Adrenal gland (tissue), 12 donors: ENCODE results near the gene PPP6R2. TPM values are rescaled to one million over a fixed set of nuclear protein-coding genes. Genes with fewer than 3 reads are reported as not detected.

Experiments used
- DNase-seq, 7 donors: peaks; one replicate each; pipeline ENCODE4 v3.0.0-alpha.2; 2019 to 2020
- H3K27ac ChIP-seq, 5 donors: fragments of 200-600 bp; sonication (generic) in 4 of 5; 1 replicate in 3 of 5; 2 replicates in 2 of 5; pipeline versions ENCODE4 v1.5.1 to v1.8.0; 2016 to 2020; ENCODE audit warnings: mild to moderate bottlenecking in 1 of 5
- H3K27me3 ChIP-seq: fragments of 200-600 bp; 2 replicates; pipeline ENCODE4 v1.8.0; 2021
- H3K36me3 ChIP-seq, 2 donors: fragments of 200-600 bp; replicated peaks in 1 of 2; 1 replicate in 1 of 2; 2 replicates in 1 of 2; pipeline versions ENCODE4 v1.5.1 to v1.8.0; 2018 to 2022
- H3K4me1 ChIP-seq, 2 donors: fragments of 200-600 bp; replicated peaks in 1 of 2; 1 replicate in 1 of 2; 2 replicates in 1 of 2; pipeline versions ENCODE4 v1.5.1 to v1.8.0; 2018 to 2021
- H3K4me3 ChIP-seq, 4 donors: fragments of 200-600 bp; sonication (generic) in 3 of 4; one replicate each; pipeline ENCODE4 v1.5.1; 2016 to 2018
- H3K9me3 ChIP-seq, 3 donors: fragments of 200-600 bp; sonication (generic) in 1 of 3; replicated peaks in 1 of 3; 1 replicate in 2 of 3; 2 replicates in 1 of 3; pipeline versions ENCODE4 v1.5.1 to v1.8.0; 2016 to 2021
- CTCF ChIP-seq, 6 experiments: fragments of 450-650 bp in 4 of 6; fragments of 200-600 bp in 2 of 6; sonication (generic) in 1 of 6; IDR thresholded peaks; 1 replicate in 5 of 6; 2 replicates in 1 of 6; pipeline versions ENCODE4 v1.5.1 to v1.8.0; 2016 to 2021; ENCODE audit warnings: antibody characterized with exemption in 6 of 6, mild to moderate bottlenecking in 2 of 6, moderate library complexity in 1 of 6
- POLR2A ChIP-seq, 2 donors: fragments of 450-650 bp; IDR thresholded peaks; one replicate each; pipeline ENCODE4 v1.6.1; 2017; ENCODE audit warnings: antibody characterized with exemption in 2 of 2, mild to moderate bottlenecking in 2 of 2, moderate library complexity in 1 of 2
- WGBS, 4 donors: extraction: QIAGEN DNeasy Blood & Tissue Kit in 2 of 4; methylation state at CpG; one replicate each; pipeline versions ENCODE4 v1.1.5 to v1.1.7; 2013 to 2017; 5-methylcytosine and 5-hydroxymethylcytosine counted together
- intact Hi-C, 2 donors: fragments of 100-400 bp; cut with DNase I; formaldehyde crosslinking; loops; one replicate each; pipeline versions ENCODE4 v1.14.1 to v1.15.0; 2022 to 2023
- polyA plus RNA-seq, 3 donors: library from polyadenylated mRNA; stranded (reverse); fragments of 200-250 nt in 2 of 3; fragments of 350-450 nt in 1 of 3; fragmentation: Illumina TruSeq in 1 of 3; extraction: RNeasy Lipid Tissue Mini Kit (QIAGEN cat#74804) in 1 of 3; gene quantifications; one replicate each; pipeline ENCODE4 v1.2.3, GENCODE V29; 2013 to 2014
- total RNA-seq, 9 donors: library from RNA; depleted of rRNA in 4 of 9; stranded (reverse); fragments of >200 nt in 4 of 9; fragments of 120-200 nt in 1 of 9; fragmentation: NEBNext Ultra II Directional in 1 of 9; extraction: Animal tissue kit (Norgen Biotek cat#: 25700) in 1 of 9; gene quantifications; one replicate each; pipeline versions ENCODE4 v1.1.0 to v1.2.4, GENCODE V29; 2013 to 2023
- donor health status: healthy with polysubstance abuse.
- donor health status: Bipolar disorder and iron deficiency.
- donor health status: DM: yes; HTN: yes; CAD: no.
- donor health status: DM: no; HTN: no; CAD: no.
- donor health status: DM: no; HTN: no; CAD: no.
- donor health status: DM: yes; HTN: yes; CAD: no.

The PPP6R2 gene
- total and polyA plus RNA-seq, 12 donors, result 19.6 to 129 (median 73.0) TPM

- peaks cover 0 to 74% of the 10 kb centered on the region in 2 donors for H3K36me3 ChIP-seq
- no peak overlapping the region for H3K27ac ChIP-seq
- 90 to 95% (median 93%) methylated on average over 2 to 11 of the region's 11 CpGs; no CpG with 5 or more reads in 1 of the 4 donors for WGBS, 4 donors
- no peak for DNase-seq
- H3K27me3 ChIP-seq, result no peaks in the 10 kb centered on the region
- H3K4me1 ChIP-seq, result no peaks in the 10 kb centered on the region
- TF ChIP-seq POLR2A (IDR thresholded peaks at IDR 0.05) (no peak), CTCF (IDR thresholded peaks at IDR 0.05) (no peak)
- H3K9me3 ChIP-seq, result no peaks in the 10 kb centered on the region
- intact Hi-C loops, result no loop called here
- no peak overlapping the region for H3K4me3 ChIP-seq
These were observed 112.9 kb downstream of the PPP6R2 start for GRCh38 chr22:50456026-50456425.

- H3K27me3 ChIP-seq, result no peaks in the 10 kb centered on the region
- peaks cover 0 to 76% of the 10 kb centered on the region in 2 donors for H3K36me3 ChIP-seq
- no peak overlapping the region for H3K4me3 ChIP-seq
- intact Hi-C loops, result no loop called here
- no peaks in the 10 kb centered on the region for H3K4me1 ChIP-seq
- no peak overlapping the region for H3K27ac ChIP-seq
- WGBS, 4 donors, result 65 to 85% (median 82%) methylated on average over 17 to 34 of the region's 34 CpGs
- peak in 1 of 7 donors; percentile 21 for DNase-seq
- TF ChIP-seq POLR2A (IDR thresholded peaks at IDR 0.05), result no peak
- no peaks in the 10 kb centered on the region for H3K9me3 ChIP-seq
These were observed 113.5 kb downstream of the PPP6R2 start for GRCh38 chr22:50456466-50457234.

GRCh38 chr22:50459016-50459415, 115.9 kb downstream of the PPP6R2 start:
- Histone ChIP-seq H3K36me3 (peaks cover 0 to 95% of the 10 kb centered on the region in 2 donors), H3K27ac (no peak overlapping the region), H3K27me3 (no peaks in the 10 kb centered on the region), H3K9me3 (no peaks in the 10 kb centered on the region), H3K4me1 (no peaks in the 10 kb centered on the region), H3K4me3 (no peak overlapping the region)
- TF ChIP-seq CTCF (IDR thresholded peaks at IDR 0.05) (no peak), POLR2A (IDR thresholded peaks at IDR 0.05) (no peak)
- WGBS, 4 donors, result 87 to 96% (median 92%) methylated on average over 10 to 22 of the region's 22 CpGs
- intact Hi-C loops, result no loop called here
- DNase-seq, result no peak

GRCh38 chr22:50459496-50460140, 116.5 kb downstream of the PPP6R2 start:
- DNase-seq, result no peak
- no peak overlapping the region for H3K4me3 ChIP-seq
- 91 to 98% (median 95%) methylated on average over 16 to 41 of the region's 41 CpGs for WGBS, 4 donors
- H3K4me1 ChIP-seq, result no peaks in the 10 kb centered on the region
- H3K36me3 ChIP-seq, result peaks cover 0 to 95% of the 10 kb centered on the region in 2 donors
- H3K9me3 ChIP-seq, result no peaks in the 10 kb centered on the region
- intact Hi-C loops, result no loop called here
- H3K27me3 ChIP-seq, result no peaks in the 10 kb centered on the region
- no peak for TF ChIP-seq POLR2A (IDR thresholded peaks at IDR 0.05)
- TF ChIP-seq CTCF (IDR thresholded peaks at IDR 0.05), result no peak
- no peak overlapping the region for H3K27ac ChIP-seq
